GM12878 (cell line): ENCODE results near the gene GNAI2. TPM values are rescaled to one million over a fixed set of nuclear protein-coding genes. Genes with fewer than 3 reads are reported as not detected.

Experiments used
- ATAC-seq: fragments of 200-7000 bp; cut with Tn5 transposase; 3 replicates; pipeline ENCODE4 v1.9.1; 2020; ENCODE audit warnings: mild to moderate bottlenecking, moderate library complexity
- BruUV-seq: library from RNA; stranded (reverse); fragments of 400-500 nt; replicated peaks from 2 replicates; lab custom pipeline; 2021; lab: Mats Ljungman, UMichigan
- CTCF ChIA-PET: fragments of 300-600 bp; sonication (Branson Sonifier 250); formaldehyde crosslinking; extraction: SDS; loops from one replicate; lab custom pipeline; 2021; ENCODE audit warnings: inconsistent platforms; lab: Yijun Ruan, JAX
- POLR2A ChIA-PET: fragments of 350-600 bp; formaldehyde crosslinking; extraction: SDS; loops from one replicate; lab custom pipeline; 2021; ENCODE audit warnings: inconsistent platforms; lab: Charles Lee
- RAD21 ChIA-PET: fragments of 300-600 bp; sonication (Branson Sonifier 250); formaldehyde crosslinking; loops from one replicate; lab custom pipeline; 2023; ENCODE audit warnings: antibody characterized with exemption; ENCODE audit not compliant: unreplicated experiment; lab: Charles Lee
- SMC1A ChIA-PET: fragments of 300-600 bp; sonication (Branson Sonifier 250); formaldehyde crosslinking; loops from one replicate; lab custom pipeline; 2023; ENCODE audit not compliant: unreplicated experiment, uncharacterized antibody; lab: Charles Lee
- DNase-seq: peaks from one replicate; pipeline ENCODE4 v3.0.0-alpha.2; 2011; ENCODE audit warnings: low read depth, low spot score
- FAIRE-seq: peaks from 3 replicates; lab custom pipeline; 2011; peaks lifted over from hg19 to GRCh38; lab: Jason Lieb, UNC
- H2AFZ ChIP-seq: 2 replicates; pipeline ENCODE4 v1.6.0; 2011; ENCODE audit warnings: low read depth, low read length, control low read depth; ENCODE audit not compliant: control insufficient read depth
- H3K27ac ChIP-seq: 2 replicates; pipeline ENCODE4 v1.5.1; 2011; ENCODE audit warnings: control low read depth; ENCODE audit not compliant: control insufficient read depth, insufficient read depth
- H3K27me3 ChIP-seq, 2 experiments: replicated peaks in 1 of 2; 2 replicates each; pipeline versions ENCODE4 v1.6.0 to v1.6.1; 2011; ENCODE audit warnings: low read length in 1 of 2; ENCODE audit not compliant: control insufficient read depth in 2 of 2, insufficient read depth in 2 of 2
- H3K36me3 ChIP-seq, 2 experiments: 2 replicates each; pipeline ENCODE4 v1.5.1; 2011; ENCODE audit warnings: low read length in 1 of 2; ENCODE audit not compliant: control insufficient read depth in 2 of 2, insufficient read depth in 2 of 2
- H3K4me1 ChIP-seq: 2 replicates; pipeline ENCODE4 v1.6.1; 2011; ENCODE audit warnings: mild to moderate bottlenecking, low read length, moderate library complexity, mixed read lengths; ENCODE audit not compliant: control insufficient read depth, insufficient read depth
- H3K4me2 ChIP-seq: 2 replicates; pipeline ENCODE4 v1.6.0; 2011; ENCODE audit warnings: control low read depth; ENCODE audit not compliant: control insufficient read depth, insufficient read depth
- H3K4me3 ChIP-seq: fragments of 200-600 bp; sonication (generic); 2 replicates; pipeline ENCODE4 v1.5.1; 2016
- H3K79me2 ChIP-seq: 2 replicates; pipeline ENCODE4 v1.6.0; 2011; ENCODE audit warnings: low read length; ENCODE audit not compliant: control insufficient read depth, insufficient read depth
- H3K9ac ChIP-seq: 2 replicates; pipeline ENCODE4 v1.8.0; 2011; ENCODE audit warnings: low read length, control low read depth, mixed read lengths; ENCODE audit not compliant: control insufficient read depth, insufficient read depth
- H3K9me3 ChIP-seq: replicated peaks from 3 replicates; pipeline ENCODE4 v1.5.1; 2011; ENCODE audit warnings: mild to moderate bottlenecking, low read length; ENCODE audit not compliant: control insufficient read depth, insufficient read depth
- H4K20me1 ChIP-seq: 2 replicates; pipeline ENCODE4 v1.6.0; 2011; ENCODE audit not compliant: control insufficient read depth, insufficient read depth
- BACH1 ChIP-seq: fragments of 450-650 bp; IDR thresholded peaks from 2 replicates; pipeline ENCODE4 v1.6.1; 2017; ENCODE audit warnings: mild to moderate bottlenecking, borderline replicate concordance
- BHLHE40 ChIP-seq, 2 experiments: fragments of 450-650 bp in 1 of 2; IDR thresholded peaks; 2 replicates each; pipeline ENCODE4 v1.6.1; 2011 to 2017; ENCODE audit warnings: low read depth in 2 of 2, borderline replicate concordance in 1 of 2, improper control_type of control experiment in 1 of 2, low read length in 1 of 2, mild to moderate bottlenecking in 1 of 2
- CREB1 ChIP-seq: IDR thresholded peaks from 2 replicates; pipeline ENCODE4 v1.6.1; 2012; ENCODE audit warnings: low read depth, mild to moderate bottlenecking, inconsistent platforms
- GATAD2B ChIP-seq: fragments of 450-650 bp; conservative IDR thresholded peaks from 2 replicates; pipeline ENCODE4 v1.6.1; 2017; ENCODE audit warnings: low read depth, mild to moderate bottlenecking, moderate library complexity
- IRF4 ChIP-seq: IDR thresholded peaks from 2 replicates; pipeline ENCODE4 v1.6.1; 2011; ENCODE audit warnings: low read depth, low read length
- JUND ChIP-seq: IDR thresholded peaks from 2 replicates; pipeline ENCODE4 v1.6.1; 2012; ENCODE audit warnings: low read depth, mild to moderate bottlenecking, low read length, improper control_type of control experiment, moderate library complexity
- KLF5 ChIP-seq: fragments of 450-650 bp; IDR thresholded peaks from 2 replicates; pipeline ENCODE4 v1.6.1; 2014; ENCODE audit warnings: mild to moderate bottlenecking; ENCODE audit not compliant: partially characterized antibody
- LARP7 ChIP-seq: fragments of 450-650 bp; IDR thresholded peaks from 2 replicates; pipeline ENCODE4 v1.6.1; 2017; ENCODE audit warnings: mild to moderate bottlenecking
- NBN ChIP-seq: fragments of 450-650 bp; IDR thresholded peaks from 2 replicates; pipeline ENCODE4 v1.6.1; 2016
- NR2C1 ChIP-seq: fragments of 450-650 bp; IDR thresholded peaks from 2 replicates; pipeline ENCODE4 v1.6.1; 2017; ENCODE audit warnings: antibody characterized with exemption, mild to moderate bottlenecking, moderate library complexity
- PAX5 ChIP-seq: IDR thresholded peaks from 2 replicates; pipeline ENCODE4 v1.6.1; 2011; ENCODE audit warnings: low read depth, low read length, borderline replicate concordance
- POU2F2 ChIP-seq: IDR thresholded peaks from 3 replicates; pipeline ENCODE4 v1.6.1; 2011; ENCODE audit warnings: low read depth, mild to moderate bottlenecking, low read length, borderline replicate concordance
- RB1 ChIP-seq: fragments of 450-650 bp; formaldehyde crosslinking; IDR thresholded peaks from 2 replicates; pipeline ENCODE4 v1.6.1; 2017; ENCODE audit warnings: mild to moderate bottlenecking, borderline replicate concordance
- STAT3 ChIP-seq: IDR thresholded peaks from 2 replicates; pipeline ENCODE4 v1.6.1; 2011; ENCODE audit warnings: low read depth, low read length, improper control_type of control experiment
- SUZ12 ChIP-seq: fragments of 200-600 bp; sonication (generic); IDR thresholded peaks from one replicate; pipeline ENCODE4 v1.6.1; 2018; ENCODE audit warnings: antibody characterized with exemption, mild to moderate bottlenecking; ENCODE audit not compliant: unreplicated experiment
- USF2 ChIP-seq: IDR thresholded peaks from 2 replicates; pipeline ENCODE4 v1.6.1; 2011; ENCODE audit warnings: low read depth, low read length, improper control_type of control experiment, borderline replicate concordance
- WRNIP1 ChIP-seq: IDR thresholded peaks from 2 replicates; pipeline ENCODE4 v1.6.1; 2011; ENCODE audit warnings: low read depth, low read length, improper control_type of control experiment, borderline replicate concordance
- YBX1 ChIP-seq: fragments of 450-650 bp; IDR thresholded peaks from 2 replicates; pipeline ENCODE4 v1.6.1; 2016; ENCODE audit warnings: antibody characterized with exemption
- ZNF207 ChIP-seq: fragments of 450-650 bp; IDR thresholded peaks from 2 replicates; pipeline ENCODE4 v1.6.1; 2014; ENCODE audit warnings: antibody characterized with exemption, mild to moderate bottlenecking, borderline replicate concordance
- ZNF217 ChIP-seq: fragments of 450-650 bp; IDR thresholded peaks from 2 replicates; pipeline ENCODE4 v1.6.1; 2017; ENCODE audit warnings: antibody characterized with exemption, mild to moderate bottlenecking
- WGBS: methylation state at CpG from one replicate; pipeline ENCODE4 v1.1.6; 2016; ENCODE audit warnings: low lambda C conversion rate; ENCODE audit not compliant: insufficient replicate concordance, insufficient coverage; ENCODE audit errors: missing lambda C conversion rate; 5-methylcytosine and 5-hydroxymethylcytosine counted together
- in situ Hi-C: fragments of 300-500 bp; cut with MboI; formaldehyde crosslinking; loops from 9 replicates; pipeline ENCODE4 v1.14.3; 2018; ENCODE audit warnings: mixed read lengths
- intact Hi-C: fragments of 100-400 bp; cut with micrococcal nuclease; formaldehyde crosslinking; loops from one replicate; pipeline ENCODE4 v1.14.2; 2022; ENCODE audit not compliant: unreplicated experiment
- polyA plus RNA-seq, 11 experiments: library from polyadenylated mRNA; depleted of rRNA in 4 of 11; unstranded in 6 of 11; stranded (reverse) in 5 of 11; fragments of >200 nt; fragmentation: Nextera tagmentation in 4 of 11; fragmentation: Illumina TruSeq in 1 of 11; extraction: Ambion mirVana in 4 of 11; extraction: Trizol in 1 of 11; gene quantifications; 1 replicate in 1 of 11; 2 replicates in 10 of 11; pipeline versions ENCODE4 v1.2.1 to v1.2.3, GENCODE V29; 2011 to 2016; ENCODE audit warnings: inconsistent platforms in 2 of 11, missing spikeins in 2 of 11, low read depth in 1 of 11
- total RNA-seq, 4 experiments: library from RNA; depleted of rRNA in 3 of 4; stranded (reverse); fragments of >200 nt in 3 of 4; fragmentation: Illumina TruSeq in 1 of 4; extraction: Trizol in 1 of 4; gene quantifications; 2 replicates each; pipeline versions ENCODE4 v1.2.1 to v1.2.3, GENCODE V29; 2013 to 2021
- TF ChIP-seq, protein P1 (sequence below): fragments of 450-650 bp; IDR thresholded peaks from 2 replicates; pipeline ENCODE4 v1.6.1; 2016; ENCODE audit warnings: mild to moderate bottlenecking
- TF ChIP-seq, protein P2 (sequence below): fragments of 450-650 bp; IDR thresholded peaks from 2 replicates; pipeline ENCODE4 v1.6.1; 2014; ENCODE audit warnings: mild to moderate bottlenecking

GNAI2 gene
- total and polyA plus RNA-seq, 10 of the 15 experiments (the other 5 are each of a cell fraction or from before 2014, with no cell fraction given): 5.0 to 346 (median 237) TPM

DNA sequence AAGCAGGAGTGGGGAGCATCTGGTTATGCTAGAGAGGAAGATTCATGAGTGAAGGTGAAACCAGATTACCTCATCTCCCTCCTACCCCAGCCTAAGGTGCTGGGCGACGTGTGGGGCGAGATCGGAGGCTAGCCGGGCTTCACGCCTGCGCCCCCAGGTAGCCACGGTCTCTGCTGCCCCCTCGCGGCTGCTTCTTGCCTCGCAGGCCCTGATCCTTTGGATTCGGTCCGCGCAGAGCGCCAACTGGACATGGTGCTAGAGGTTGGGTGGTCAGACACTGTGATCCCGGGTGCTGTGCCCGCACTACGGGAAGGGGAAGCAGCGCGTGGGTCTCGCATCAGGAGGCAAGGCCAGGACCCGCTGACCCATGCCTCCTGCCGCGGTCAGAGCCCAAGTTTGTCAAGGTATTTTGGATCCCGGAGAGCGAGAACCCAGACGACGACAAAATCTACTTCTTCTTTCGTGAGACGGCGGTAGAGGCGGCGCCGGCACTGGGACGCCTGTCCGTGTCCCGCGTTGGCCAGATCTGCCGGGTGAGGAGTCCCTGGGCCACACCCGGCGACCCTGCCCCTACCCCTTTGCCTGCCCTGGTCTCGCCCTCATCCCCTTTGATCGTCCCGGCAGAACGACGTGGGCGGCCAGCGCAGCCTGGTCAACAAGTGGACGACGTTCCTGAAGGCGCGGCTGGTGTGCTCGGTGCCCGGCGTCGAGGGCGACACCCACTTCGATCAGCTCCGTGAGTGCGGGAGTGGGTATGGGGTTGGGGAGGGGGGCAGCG is 37.1 kb downstream of the GNAI2 start:
- SMC1A ChIA-PET: interaction anchor here (0.8 to 1.7 kb wide), 5 partner anchors 10 to 78 kb away, joined by 3 to 6 read pairs (median 5); no protein-coding TSS in a partner anchor
- Histone ChIP-seq H3K27ac (no peak overlapping the region), H3K4me2 (peak overlapping the region; percentile 71), H2AFZ (peak overlapping the region; percentile 67), H3K4me3 (no peak overlapping the region), H3K79me2 (no peaks in the 10 kb centered on the region), H3K36me3 (no peaks in the 10 kb centered on the region), H4K20me1 (no peaks in the 10 kb centered on the region), H3K4me1 (peaks cover 6% of the 10 kb centered on the region), H3K9me3 (no peaks in the 10 kb centered on the region), H3K9ac (no peak overlapping the region), H3K27me3 (peaks cover 7 to 8% of the 10 kb centered on the region in 2 experiments; a peak in 3 of 4 replicates)
- BruUV-seq: no TSS peak
- POLR2A ChIA-PET: interaction anchor here (0.8 to 1.6 kb wide), 2 partner anchors 25 to 46 kb away, joined by 5 read pairs; no protein-coding TSS in a partner anchor
- ATAC-seq (peak; percentile 95), DNase-seq (peak; percentile 44), FAIRE-seq (peak; percentile 96)
- in situ Hi-C loops: loop anchor here (5.0 kb wide), 2 partner anchors 76 to 151 kb away; no protein-coding TSS in a partner anchor
- CTCF ChIA-PET: interaction anchor here (0.7 to 3.1 kb wide), 8 partner anchors 13 to 201 kb away, joined by 3 to 24 read pairs (median 6); partner anchors contain the start of gene GNAT1
- 5% methylated on average over 61 of the region's 61 CpGs for WGBS
- RAD21 ChIA-PET: interaction anchor here (0.6 to 3.5 kb wide), 5 partner anchors 26 to 1211 kb away, joined by 3 to 23 read pairs (median 4); no protein-coding TSS in a partner anchor
- intact Hi-C loops: loop anchor here (1.0 to 2.0 kb wide), 4 partner anchors 26 to 152 kb away; no protein-coding TSS in a partner anchor
- TF ChIP-seq POU2F2 (no peak), SUZ12 (no peak), IRF4 (peak; percentile 56; the same call in 1 of the 2 replicates), WRNIP1 (no peak), YBX1 (no peak), BHLHE40 (IDR thresholded peaks at IDR 0.05; ENCODE audit: borderline replicate concordance in 1 of 2, low read depth in 2 of 2, low read length in 1 of 2) (peak; percentile 41 to 51; a peak in 2 of 4 replicates), PAX5 (peak; percentile 52; the same call in 1 of the 2 replicates), JUND (peak; percentile 62; the same call in 1 of the 2 replicates), ZNF207 (peak; percentile 77; the same call in 1 of the 2 replicates), GATAD2B (peak; percentile 47; the same call in 1 of the 2 replicates), NR2C1 (no peak), LARP7 (no peak; the same call in 1 of the 2 replicates), USF2 (no peak), STAT3 (no peak), NBN (peak; percentile 75), KLF5 (no peak), BACH1 (peak; percentile 16; the same call in 1 of the 2 replicates), CREB1 (no peak), ZNF217 (no peak), RB1 (peak; percentile 92)
- TF ChIP-seq, protein P1, sequence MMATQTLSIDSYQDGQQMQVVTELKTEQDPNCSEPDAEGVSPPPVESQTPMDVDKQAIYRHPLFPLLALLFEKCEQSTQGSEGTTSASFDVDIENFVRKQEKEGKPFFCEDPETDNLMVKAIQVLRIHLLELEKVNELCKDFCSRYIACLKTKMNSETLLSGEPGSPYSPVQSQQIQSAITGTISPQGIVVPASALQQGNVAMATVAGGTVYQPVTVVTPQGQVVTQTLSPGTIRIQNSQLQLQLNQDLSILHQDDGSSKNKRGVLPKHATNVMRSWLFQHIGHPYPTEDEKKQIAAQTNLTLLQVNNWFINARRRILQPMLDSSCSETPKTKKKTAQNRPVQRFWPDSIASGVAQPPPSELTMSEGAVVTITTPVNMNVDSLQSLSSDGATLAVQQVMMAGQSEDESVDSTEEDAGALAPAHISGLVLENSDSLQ: peak; percentile 34; the same call in 1 of the 2 replicates
- TF ChIP-seq, protein P2, sequence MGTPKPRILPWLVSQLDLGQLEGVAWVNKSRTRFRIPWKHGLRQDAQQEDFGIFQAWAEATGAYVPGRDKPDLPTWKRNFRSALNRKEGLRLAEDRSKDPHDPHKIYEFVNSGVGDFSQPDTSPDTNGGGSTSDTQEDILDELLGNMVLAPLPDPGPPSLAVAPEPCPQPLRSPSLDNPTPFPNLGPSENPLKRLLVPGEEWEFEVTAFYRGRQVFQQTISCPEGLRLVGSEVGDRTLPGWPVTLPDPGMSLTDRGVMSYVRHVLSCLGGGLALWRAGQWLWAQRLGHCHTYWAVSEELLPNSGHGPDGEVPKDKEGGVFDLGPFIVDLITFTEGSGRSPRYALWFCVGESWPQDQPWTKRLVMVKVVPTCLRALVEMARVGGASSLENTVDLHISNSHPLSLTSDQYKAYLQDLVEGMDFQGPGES: 0 out of 2 replicates have a peak, but pooled peaks have one; percentile 11
